PC-3 (cell line): ENCODE measurements around the gene MYO3B.

Experiments used
- EZH2 ChIP-seq: fragments of 300-600 bp; sonication (generic); IDR thresholded peaks from one replicate; pipeline ENCODE4 v1.6.1; 2017; ENCODE audit warnings: antibody characterized with exemption, mild to moderate bottlenecking, low read length; ENCODE audit not compliant: unreplicated experiment
- TF ChIP-seq, protein P1 (sequence below): fragments of 300-600 bp; sonication (generic); conservative IDR thresholded peaks from 2 replicates; pipeline ENCODE4 v1.5.1; 2017; ENCODE audit warnings: antibody characterized with exemption, low read depth, mild to moderate bottlenecking, low read length

DNA sequence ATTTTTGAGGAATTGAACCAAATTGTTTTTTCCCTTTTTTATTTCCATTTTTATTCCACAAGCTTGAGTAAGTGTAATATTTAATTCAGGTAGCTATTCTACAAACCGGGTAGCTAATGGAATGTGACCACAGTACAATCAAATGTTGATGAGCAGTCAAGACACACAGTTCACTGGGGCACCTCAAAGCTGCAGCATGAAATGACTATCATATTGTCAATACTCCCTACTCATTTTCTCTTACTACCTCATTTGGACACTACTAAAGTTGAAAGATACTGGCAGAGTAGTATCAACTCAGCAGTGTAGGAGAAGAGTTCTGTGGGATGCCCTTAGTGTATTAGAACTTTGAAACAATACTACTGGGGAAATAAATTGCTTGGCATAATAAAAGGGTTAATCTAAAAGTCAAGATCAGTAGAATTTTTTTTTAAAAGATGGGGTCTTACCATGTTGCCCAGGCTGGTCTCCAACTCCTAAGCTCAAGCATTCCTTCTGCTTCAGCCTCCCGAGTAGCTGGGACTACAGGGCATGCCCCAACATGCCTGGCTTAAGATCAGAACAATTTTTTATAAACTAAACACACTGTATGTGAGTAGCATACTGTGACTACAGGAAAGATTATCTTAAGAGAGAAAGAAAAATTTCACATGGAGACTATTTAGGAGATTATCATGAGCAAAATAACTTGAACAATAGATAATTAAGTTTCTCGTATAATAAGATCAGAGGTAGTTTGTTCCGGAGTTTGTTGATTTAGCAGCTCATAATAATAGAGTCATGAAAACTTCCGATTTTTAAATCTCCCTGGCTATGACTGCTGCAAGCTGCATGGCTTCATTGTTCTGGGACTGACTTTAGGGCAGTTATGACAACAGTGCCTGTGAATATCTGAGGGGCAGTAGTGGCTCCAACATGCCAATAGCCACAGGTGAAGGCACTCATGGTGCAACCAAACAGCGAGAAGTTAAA is 43.7 kb downstream of the MYO3B start:
- TF ChIP-seq, protein P1, sequence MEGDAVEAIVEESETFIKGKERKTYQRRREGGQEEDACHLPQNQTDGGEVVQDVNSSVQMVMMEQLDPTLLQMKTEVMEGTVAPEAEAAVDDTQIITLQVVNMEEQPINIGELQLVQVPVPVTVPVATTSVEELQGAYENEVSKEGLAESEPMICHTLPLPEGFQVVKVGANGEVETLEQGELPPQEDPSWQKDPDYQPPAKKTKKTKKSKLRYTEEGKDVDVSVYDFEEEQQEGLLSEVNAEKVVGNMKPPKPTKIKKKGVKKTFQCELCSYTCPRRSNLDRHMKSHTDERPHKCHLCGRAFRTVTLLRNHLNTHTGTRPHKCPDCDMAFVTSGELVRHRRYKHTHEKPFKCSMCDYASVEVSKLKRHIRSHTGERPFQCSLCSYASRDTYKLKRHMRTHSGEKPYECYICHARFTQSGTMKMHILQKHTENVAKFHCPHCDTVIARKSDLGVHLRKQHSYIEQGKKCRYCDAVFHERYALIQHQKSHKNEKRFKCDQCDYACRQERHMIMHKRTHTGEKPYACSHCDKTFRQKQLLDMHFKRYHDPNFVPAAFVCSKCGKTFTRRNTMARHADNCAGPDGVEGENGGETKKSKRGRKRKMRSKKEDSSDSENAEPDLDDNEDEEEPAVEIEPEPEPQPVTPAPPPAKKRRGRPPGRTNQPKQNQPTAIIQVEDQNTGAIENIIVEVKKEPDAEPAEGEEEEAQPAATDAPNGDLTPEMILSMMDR: no peak
- no peak for TF ChIP-seq EZH2
